GM21390 (cell line): ENCODE measurements around the gene TRPM8.
"Not testable (repeated sequence)": the region's sequence is repeated elsewhere in the genome, so short reads cannot be mapped to it uniquely, and the experiment has no call there.

ENCODE experiments used
- ATAC-seq: cut with Tn5 transposase; IDR thresholded peaks from one replicate; pipeline ENCODE4 v1.9.1; 2021; ENCODE audit not compliant: unreplicated experiment

Gene TRPM8

DNA sequence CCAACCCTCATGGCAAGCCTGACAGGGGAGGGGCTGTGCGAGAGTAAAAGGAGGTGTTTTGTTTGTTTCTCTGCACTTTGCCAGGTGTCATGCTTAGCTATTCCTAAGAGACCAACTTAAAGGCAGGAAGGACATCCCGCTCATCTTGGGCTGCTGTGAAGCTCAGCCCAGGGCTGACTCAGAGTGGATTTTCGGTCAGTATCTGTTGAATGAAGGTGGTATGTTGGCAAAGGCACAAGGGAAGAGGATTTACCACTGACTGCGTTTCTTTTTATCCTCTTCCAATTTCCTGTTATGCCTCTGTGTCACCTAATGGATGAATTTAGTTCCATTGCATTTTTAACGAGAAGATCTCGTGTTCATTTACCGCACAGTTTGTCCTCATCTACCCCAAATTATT, 18.9 kb downstream of the TRPM8 start:
- ATAC-seq = no peak

DNA sequence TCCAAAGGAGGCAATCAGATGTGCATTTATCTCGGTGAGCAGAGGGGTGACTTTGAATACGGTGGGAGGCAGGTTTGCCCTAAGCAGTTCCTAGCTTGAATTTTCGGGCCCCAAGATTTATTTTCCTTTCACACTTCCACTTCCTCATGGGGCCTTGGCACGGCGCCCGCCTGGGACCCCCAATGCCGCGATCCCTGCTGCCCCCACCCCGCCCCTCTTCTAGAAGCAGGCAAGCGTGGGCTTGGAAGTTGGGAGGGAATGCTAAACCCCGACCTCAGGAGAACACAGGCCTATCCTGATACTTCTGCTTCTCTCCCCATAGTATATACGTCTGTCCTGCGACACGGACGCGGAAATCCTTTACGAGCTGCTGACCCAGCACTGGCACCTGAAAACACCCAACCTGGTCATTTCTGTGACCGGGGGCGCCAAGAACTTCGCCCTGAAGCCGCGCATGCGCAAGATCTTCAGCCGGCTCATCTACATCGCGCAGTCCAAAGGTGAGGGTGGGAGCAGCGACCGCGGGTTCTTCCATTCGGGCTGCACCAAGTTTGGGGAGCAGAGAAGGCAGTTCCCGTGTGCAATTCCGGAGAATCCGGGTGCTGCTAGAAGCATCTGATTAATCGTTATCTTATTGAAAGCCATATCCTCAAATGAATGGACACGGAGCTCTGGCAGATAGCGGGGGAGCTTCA, 21.6 kb downstream of the TRPM8 start:
- ATAC-seq = no peak

DNA sequence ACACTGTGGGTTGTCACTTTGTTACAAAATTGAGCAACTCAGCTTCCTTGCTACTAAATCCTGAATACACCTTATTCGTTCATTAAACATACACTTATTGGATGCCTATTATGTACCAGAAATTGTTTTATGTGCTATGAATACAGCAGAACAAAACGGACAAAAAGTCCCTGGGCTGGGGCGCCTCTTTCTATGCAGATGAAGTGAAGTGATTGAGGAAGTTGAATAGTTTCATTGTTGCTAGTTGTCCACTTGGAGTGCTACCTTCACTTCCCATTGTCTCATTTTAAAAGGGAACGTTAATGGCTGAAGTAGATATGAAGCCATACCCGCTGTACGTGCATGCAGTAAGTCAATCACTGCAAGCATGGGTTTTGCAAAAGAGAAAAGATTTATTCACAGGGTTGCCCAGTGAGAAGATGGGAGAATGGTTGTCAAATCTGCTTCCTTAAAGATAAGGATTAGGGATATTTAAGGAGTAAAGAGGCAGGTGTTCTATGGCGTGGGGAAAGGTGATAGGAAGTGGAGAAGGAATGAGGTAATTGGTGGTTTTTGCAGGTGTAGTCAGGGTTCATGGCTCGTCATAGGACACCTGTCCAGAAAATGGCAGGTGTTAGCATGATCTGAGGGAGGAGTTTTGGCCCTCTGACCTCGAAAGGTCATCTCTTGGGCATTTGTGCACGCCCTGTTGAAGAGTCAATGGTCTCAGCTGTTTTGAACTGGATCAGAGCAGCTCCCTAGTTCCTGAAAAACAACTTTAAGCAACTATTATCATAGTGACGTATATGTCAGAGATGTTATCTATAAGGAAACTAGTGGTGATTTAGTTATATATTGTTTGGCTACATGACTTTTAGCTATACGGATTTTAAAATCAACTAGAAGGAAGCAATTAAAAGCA, 23.5 kb downstream of the TRPM8 start:
- ATAC-seq = no peak

DNA sequence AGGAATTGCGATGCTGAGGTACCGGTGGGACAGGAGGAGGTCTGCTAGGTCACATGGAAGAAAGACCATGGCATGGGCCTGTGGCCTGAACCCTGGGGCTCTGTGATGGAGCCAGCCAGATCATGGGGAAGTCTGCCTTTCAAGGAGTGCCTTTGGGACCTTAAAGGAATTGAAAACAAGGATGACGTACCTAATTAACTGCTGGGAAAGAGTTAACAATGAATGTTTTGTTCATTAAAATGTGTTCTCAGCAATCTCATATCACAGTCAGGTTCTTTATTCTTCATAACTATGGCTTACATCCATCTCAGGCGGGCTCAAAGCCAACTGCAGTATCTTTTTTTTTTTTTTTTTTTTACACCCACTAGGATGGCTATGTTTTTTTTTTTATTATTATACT, 25.6 kb downstream of the TRPM8 start:
- no peak for ATAC-seq

DNA sequence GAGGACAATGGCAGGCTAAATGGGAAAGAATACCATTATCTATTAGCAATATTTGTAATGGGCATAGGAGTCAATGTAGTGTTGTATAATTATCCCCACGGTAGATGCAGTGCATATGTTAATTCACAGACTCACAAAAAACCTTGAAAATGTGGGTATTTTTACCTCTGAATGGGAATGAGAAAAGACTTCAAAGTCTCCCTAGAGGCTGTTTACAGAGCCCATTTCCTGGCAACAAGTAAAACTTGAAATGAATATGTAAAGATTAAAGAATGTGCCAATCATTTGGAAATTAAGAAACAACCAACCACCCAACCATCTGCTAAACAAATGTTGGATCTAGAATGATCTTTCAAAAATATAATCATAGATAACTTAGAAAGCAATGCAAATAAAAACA, 27.1 kb downstream of the TRPM8 start:
- no peak for ATAC-seq

DNA sequence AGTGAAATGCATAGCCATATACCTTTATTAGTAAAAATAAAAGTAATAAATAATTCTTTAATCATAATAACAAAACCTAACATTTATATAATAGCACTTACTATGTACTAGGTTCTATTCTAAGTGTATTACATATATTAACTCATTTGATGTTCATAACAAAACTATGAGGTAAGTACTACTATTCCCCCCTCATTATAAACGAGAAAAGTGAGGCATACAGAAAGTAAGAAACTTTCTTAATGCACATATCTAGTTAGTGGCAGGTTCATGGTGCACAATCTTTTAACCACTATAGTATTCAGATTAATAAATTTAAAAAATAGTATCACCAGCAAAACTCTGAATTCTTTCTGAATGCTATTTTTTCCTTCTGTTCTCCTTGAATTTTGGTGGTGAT, 27.5 kb downstream of the TRPM8 start:
- no peak for ATAC-seq

DNA sequence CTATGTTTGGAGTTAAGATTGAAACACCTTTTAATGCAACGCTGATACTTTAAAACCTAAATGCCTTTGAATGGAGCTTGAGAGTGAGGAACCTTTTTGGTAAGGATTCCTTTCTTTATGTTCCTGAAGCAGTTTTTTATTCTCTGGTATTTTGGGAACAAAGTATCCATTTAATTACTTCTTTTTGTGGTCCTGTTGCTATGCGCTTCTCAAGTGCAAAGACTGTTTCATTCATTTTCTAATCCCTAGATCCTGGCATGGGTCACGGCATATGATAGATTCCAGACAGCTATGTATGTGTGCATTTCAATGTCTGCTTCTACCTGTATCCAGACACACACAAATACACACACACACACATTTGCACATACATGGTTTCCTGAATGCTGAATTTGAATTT, 28.0 kb downstream of the TRPM8 start:
- no peak for ATAC-seq

DNA sequence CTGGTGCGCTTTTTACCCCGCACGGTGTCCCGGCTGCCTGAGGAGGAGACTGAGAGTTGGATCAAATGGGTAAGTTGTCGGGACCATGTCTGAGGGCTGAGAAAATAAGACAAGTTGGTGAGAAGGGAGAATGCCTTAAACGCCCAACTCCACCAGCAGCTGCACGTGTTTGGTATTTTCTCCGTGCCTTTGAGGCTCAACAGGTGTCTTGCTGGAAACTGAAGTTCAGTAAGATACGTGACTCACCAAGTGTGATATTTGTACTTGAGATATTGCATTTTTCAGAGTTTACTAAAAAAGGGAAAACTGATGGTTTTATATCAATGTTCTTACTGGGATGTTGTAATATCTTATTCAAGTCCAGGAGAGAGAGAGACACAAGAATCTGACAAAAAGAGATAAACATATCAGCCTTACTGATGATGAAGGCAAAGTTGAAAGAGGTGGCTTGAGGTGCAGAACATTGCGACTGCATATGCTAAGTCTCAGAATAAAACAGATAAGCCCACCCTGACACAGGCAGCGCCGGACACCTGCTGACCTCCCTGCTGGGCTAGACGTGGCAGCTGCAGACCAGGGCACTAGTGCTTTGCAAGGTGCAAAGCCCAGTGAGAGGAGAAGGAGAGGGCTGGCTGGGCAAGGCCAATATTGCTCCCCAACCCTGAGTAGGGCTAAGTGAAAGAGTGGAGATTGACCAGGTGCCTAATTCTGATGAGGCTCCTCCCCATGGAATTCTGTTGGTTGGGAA, 33.1 kb downstream of the TRPM8 start:
- ATAC-seq = no peak

DNA sequence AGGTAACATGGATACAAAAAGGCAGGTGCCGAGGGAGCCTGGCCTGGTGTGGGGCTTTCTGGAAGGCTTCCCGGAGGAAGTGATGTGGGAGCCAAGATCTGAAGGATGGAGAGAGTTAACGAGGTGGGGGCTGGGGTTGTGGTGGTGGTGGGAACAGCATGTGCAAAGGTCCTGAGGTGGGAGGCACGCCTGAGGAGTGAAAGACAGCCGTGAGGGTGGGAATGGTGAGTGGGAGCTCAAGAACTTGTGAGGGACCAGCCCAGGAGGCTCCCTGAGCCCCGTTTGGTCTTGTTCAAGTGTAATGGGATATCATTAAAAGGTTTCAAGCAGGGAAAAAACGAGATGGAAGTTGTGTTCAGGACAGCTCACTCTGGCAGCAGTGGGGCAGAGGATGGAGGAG, 35.2 kb downstream of the TRPM8 start:
- no peak for ATAC-seq

DNA sequence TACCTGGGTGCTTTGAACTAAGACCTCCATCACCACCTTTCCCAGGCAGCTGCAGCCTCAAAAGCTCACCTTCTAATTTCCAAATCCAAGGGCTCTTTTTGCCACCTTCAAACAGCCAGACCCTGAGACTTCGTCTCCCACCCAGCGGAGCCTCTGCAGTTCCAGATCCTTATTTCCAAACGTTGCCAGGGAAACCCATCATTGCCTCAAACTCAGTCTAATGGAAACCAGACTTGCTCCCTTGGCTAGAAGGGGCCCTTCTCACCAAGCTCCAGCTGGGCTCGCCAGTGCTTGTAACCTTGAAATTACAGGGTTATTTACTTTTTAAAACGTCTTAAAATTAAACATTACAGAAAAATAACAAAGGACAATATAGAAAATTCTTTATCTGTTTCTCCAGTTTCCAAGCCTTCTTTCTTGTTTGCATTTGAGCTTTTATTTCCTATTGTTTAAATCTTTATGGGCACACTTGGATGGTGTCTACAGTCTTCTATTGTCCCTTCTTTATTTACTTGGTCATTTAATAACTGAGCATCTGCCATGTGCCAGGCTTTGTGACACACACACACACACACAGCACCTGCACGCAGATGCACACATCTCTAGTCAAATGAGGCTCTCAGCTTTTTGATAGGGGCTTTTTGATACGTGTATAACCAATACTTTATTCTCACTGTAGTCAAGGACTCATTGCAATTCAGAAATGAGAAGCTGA, 36.1 kb downstream of the TRPM8 start:
- ATAC-seq = no peak

DNA sequence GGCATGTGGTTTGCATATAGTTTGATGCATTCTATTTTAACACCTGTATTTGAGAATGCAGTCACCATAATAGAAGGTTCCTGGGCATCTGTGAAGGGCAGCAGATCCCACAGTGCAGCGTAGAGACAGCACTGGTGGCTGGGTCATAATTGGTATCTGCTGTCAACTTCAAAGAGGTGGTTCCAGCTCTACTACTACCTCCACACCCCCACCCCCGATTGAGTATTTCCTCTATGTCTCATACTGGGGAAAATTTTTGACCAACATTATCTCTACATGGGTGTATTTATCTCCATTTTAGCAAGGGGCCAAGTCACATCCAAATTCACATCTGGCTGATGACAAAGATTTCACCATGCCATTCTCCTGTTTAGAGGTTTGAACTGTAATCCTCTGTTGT, 43.0 kb downstream of the TRPM8 start:
- no peak for ATAC-seq

DNA sequence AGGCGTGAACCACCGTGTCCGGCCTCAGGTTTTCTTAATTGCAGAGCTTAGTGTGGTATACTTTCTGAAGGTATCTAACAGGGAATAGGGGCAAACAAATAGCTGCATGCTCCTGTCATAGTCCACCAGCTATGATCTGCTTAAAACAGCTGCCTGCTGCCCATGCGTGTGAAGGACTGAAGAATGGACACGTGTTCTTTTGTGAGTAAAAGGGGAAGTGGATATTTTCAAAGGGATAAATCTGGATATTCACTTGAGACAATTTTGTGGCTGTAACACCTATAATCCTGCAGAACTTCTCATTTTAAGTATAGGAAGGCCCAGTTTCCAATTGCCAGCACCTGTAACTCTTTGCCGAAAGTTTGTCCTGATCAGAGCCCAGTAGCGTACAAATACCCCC, 44.7 kb downstream of the TRPM8 start:
- ATAC-seq = no peak

DNA sequence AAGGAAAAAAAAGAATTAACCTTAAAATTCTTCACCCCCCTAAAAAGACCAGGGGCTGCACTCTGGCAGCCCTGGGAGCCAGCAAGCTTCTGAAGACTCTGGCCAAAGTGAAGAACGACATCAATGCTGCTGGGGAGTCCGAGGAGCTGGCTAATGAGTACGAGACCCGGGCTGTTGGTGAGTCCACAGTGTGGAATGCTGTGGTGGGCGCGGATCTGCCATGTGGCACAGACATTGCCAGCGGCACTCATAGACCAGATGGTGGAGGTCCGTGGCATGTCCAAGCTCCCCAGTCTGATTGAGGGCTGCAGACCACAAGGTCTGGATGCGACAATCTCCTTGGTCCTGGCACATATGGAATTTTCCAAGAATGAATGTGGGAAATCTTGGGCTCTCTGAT, 47.4 kb downstream of the TRPM8 start:
- no peak for ATAC-seq

DNA sequence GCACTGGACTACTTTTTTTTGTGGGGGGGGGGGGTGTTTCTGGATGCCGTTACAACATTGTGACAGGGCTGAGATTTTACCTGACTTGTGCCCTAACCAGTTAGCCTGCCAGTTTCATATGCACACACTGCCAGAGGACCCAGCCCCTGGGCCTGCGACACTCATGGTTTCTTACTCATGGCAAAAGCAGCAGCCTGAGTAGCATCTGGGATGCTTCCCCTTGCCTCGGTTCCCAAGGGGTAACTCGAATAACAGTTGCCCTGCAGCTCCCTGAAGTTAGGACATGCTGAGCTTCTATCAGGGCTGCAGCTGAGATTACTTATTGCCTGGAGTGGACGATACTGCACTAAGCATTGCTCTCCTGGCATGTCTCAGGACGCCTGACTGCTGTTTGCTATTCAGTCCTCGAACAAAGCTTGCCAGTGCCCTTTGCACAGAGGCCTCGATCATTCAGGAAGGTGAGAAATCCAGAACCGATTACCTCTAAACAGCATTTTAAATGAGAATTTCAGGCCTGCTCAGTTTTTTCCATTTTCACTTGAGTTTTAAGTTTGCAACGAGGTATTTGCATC, 47.9 kb downstream of the TRPM8 start:
- no peak for ATAC-seq

DNA sequence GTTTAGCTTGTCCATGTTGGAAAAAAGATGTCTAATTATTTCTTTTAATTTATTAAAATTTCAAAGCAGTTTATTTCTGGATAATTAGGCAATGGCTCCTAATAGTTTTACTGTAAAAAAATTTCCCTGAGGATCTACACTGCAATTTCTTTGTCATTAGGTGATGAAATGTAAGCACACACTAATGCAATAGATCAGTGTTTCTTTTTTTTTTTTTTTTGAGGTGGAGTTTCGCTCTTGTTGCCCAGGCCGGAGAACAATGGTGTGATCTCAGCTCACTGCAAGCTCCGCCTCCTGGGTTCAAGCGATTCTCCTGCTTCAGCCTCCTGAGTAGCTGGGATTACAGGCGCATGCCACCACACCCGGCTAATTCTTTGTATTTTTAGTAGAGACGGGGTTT, 48.5 kb downstream of the TRPM8 start:
- ATAC-seq = not testable (repeated sequence)

DNA sequence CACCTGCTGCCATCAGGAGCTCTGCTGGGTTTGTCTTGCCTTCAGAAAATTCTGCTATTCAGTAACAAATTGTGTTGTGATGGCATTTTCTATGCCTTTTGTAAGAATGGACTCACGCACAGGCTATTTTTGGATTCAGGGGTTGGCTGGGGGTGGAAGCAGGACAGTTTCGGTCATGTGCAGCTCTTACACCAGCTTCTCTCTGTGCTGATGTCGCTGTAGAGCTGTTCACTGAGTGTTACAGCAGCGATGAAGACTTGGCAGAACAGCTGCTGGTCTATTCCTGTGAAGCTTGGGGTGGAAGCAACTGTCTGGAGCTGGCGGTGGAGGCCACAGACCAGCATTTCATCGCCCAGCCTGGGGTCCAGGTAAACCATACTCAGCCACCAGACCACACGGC, 49.2 kb downstream of the TRPM8 start:
- ATAC-seq = no peak

DNA sequence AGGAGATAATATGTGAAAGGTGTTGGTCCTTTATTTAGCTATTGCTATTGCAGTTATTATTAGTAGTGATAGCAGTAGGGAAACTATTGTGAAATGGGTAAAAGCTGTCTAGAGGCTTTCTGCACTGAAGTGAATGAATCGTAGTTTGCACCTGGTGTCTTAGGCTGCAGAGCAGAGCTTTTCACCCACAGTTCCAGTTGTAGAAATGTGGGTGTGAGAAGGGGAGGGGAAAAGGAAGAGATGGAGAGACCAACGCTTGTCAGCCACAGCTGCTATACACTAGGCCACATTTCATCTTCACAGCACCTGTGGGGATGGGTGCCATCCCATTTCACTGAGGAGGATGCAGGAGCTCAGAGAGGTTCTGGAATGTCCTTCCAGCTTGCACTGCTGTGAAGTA, 50.0 kb downstream of the TRPM8 start:
- ATAC-seq = no peak

DNA sequence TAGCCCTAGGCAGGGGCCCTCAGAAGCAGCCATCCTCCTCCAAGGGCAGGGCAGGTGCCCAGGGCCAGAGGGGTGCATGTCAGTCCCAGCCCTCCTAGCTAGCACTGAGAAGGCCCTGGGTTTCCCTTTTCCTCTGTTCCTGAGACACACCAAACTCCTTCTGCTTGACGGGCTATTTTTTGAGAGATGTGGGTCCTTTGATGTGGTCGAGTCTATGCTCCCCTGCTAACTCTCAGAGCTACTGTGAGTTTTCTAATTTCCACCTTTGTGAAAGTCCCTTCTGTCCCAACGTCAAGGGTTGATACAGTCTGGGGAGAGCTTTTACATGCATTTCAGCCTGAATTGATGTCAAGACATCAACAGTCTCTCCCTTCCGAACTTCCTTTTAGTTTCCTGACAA, 51.4 kb downstream of the TRPM8 start:
- no peak for ATAC-seq

DNA sequence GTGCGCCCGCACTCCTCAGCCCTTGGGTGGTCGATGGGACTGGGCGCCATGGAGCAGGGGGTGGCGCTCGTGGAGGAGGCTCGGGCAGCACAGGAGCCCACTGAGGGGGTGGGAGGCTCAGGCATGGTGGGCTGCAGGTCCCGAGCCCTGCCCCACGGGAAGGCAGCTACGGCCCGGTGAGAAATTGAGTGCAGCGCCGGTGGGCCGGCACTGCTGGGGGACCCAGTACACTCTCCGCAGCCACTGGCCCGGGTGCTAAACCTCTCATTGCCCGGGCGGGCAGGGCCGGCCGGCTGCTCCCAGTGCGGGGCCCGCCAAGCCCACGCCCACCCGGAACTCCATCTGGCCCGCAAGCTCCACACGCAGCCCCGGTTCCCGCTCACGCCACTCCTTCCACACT, 55.3 kb downstream of the TRPM8 start:
- ATAC-seq = not testable (repeated sequence)

DNA sequence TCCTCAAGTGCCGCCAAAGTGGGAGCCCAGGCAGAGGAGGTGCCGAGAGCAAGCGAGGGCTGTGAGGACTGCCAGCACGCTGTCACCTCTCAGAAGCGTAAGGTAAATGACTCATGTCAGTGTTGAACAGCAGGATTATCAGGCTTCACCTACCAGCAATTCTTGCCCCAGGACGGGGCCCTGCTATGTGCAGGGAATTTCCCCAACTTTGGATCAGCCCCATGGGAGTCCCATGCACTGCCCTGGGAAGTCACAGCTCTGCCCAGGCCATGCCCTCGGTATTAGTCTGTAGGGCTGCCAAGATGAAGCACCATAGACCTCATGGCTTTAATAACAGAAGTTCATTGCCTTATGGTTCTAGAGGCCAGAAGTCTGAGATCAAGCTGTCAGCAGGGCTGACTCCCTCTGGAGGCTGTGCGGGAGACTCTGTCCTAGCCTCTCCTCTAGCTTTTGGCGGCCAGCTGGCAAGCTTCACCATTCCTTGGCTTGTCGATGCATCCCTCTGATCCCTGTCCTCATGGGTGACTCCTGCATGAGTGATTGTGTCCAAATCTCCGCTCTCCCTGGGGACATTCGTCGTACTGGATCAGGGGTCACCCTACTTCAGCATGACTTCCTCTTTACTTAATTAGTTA, 55.9 kb downstream of the TRPM8 start:
- ATAC-seq = no peak
